Esophagus squamous epithelium (tissue), 4 donors: ENCODE results near the gene CNTNAP2.

Source experiments
- POLR2A ChIP-seq, 4 donors: fragments of 450-650 bp; IDR thresholded peaks; one replicate each; pipeline ENCODE4 v1.6.1; 2017; ENCODE audit warnings: antibody characterized with exemption in 4 of 4, mild to moderate bottlenecking in 4 of 4, moderate library complexity in 3 of 4
- TF ChIP-seq, protein P1 (sequence below), 6 experiments: fragments of 450-650 bp in 4 of 6; fragments of 200-600 bp in 2 of 6; sonication (generic) in 2 of 6; IDR thresholded peaks; one replicate each; pipeline ENCODE4 v1.5.1; 2016 to 2019; ENCODE audit warnings: antibody characterized with exemption in 6 of 6, mild to moderate bottlenecking in 4 of 6, moderate library complexity in 4 of 6

GRCh38 chr7:147428075-147428474, 1311.5 kb downstream of the CNTNAP2 start:
- TF ChIP-seq, protein P1, sequence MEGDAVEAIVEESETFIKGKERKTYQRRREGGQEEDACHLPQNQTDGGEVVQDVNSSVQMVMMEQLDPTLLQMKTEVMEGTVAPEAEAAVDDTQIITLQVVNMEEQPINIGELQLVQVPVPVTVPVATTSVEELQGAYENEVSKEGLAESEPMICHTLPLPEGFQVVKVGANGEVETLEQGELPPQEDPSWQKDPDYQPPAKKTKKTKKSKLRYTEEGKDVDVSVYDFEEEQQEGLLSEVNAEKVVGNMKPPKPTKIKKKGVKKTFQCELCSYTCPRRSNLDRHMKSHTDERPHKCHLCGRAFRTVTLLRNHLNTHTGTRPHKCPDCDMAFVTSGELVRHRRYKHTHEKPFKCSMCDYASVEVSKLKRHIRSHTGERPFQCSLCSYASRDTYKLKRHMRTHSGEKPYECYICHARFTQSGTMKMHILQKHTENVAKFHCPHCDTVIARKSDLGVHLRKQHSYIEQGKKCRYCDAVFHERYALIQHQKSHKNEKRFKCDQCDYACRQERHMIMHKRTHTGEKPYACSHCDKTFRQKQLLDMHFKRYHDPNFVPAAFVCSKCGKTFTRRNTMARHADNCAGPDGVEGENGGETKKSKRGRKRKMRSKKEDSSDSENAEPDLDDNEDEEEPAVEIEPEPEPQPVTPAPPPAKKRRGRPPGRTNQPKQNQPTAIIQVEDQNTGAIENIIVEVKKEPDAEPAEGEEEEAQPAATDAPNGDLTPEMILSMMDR (IDR thresholded peaks at IDR 0.05), result no peak
- TF ChIP-seq POLR2A (IDR thresholded peaks at IDR 0.05), result no peak
